ENCODE measurements around the gene TLE4.

The TLE4 gene

DNA sequence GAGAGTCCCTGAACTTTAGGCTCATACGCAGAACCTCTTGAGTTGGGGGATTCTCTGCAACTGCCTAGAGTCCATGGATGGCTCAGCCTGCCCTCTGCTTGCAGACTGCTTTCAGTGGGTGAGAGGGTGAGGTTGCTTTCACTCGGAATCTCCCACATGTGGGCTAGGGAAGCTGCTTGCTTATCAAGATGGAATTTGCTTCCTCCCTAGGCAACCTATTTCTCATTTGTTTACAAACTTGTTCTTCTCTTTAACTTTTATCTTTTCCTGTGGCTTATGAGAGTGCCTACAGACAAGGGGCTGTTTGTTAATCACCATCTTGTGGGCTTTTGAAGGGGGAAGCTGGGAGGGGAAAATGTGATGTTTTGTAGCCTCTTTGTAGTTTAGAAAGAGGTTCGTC lies 10.0 kb downstream of the TLE4 start:
- H3K4me3 ChIP-seq (ENCODE audit: control insufficient read depth, low read depth, low read length) = no peak overlapping the region
- TF ChIP-seq, protein P1, sequence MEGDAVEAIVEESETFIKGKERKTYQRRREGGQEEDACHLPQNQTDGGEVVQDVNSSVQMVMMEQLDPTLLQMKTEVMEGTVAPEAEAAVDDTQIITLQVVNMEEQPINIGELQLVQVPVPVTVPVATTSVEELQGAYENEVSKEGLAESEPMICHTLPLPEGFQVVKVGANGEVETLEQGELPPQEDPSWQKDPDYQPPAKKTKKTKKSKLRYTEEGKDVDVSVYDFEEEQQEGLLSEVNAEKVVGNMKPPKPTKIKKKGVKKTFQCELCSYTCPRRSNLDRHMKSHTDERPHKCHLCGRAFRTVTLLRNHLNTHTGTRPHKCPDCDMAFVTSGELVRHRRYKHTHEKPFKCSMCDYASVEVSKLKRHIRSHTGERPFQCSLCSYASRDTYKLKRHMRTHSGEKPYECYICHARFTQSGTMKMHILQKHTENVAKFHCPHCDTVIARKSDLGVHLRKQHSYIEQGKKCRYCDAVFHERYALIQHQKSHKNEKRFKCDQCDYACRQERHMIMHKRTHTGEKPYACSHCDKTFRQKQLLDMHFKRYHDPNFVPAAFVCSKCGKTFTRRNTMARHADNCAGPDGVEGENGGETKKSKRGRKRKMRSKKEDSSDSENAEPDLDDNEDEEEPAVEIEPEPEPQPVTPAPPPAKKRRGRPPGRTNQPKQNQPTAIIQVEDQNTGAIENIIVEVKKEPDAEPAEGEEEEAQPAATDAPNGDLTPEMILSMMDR (IDR thresholded peaks at IDR 0.05; ENCODE audit: control insufficient read depth, insufficient read depth, low read depth, low read length, missing control alignments) = no peak
- DNase-seq (ENCODE audit: low read depth) = peak; percentile 74

DNA sequence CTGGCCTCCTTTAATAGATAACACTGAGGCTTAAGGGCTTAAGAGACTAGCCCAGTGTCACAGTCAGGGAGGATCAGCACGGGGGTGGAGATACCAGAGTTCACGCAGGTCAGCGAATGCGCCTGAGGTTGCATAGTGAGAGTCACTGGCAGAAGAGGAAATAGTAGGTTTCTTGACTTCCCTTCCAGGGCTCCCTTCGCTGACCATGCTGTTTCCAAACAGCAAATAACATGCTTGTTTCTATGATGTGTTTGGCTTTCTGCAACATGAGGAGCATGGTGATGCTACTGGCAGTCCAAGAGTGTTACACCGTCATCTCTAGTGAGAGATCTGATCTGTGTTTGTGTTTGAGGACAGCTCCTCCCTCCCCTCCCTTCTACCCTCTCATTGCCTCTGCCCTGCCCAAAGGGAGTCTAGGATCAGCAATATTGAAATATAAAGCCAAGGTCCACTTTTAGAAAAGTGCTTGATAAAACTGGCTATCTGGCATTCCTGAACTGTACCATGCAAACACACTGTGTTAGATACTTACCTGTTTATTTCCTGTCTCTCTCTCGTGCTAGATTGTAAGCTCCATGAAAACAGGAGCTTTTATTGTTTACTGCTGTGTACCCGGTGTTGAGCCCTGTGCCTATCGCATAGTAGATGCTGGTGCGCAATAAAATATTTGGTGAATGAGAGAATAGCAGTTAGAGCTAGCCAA lies 12.3 kb downstream of the TLE4 start:
- no peak overlapping the region for H3K4me3 ChIP-seq (ENCODE audit: control insufficient read depth, low read depth, low read length)
- DNase-seq (ENCODE audit: low read depth) = no peak
- TF ChIP-seq, protein P1 (IDR thresholded peaks at IDR 0.05; ENCODE audit: control insufficient read depth, insufficient read depth, low read depth, low read length, missing control alignments) = no peak

DNA sequence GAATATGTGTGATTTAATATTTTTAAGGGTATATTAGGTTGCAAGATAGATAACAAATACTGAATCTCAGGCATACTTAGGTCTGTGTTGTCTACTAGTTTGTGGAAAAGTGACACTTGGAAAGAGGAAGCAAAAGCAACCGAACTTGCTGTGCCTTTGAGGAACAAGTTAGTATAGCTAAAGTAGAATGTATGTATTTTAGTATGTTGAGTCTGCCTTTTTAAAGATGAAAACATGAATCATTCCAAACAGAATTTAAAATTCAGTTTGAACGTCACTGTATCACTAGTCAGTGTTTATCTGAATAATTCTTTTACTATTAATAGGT lies 12.9 kb downstream of the TLE4 start:
- TF ChIP-seq, protein P1 (IDR thresholded peaks at IDR 0.05; ENCODE audit: control insufficient read depth, insufficient read depth, low read depth, low read length, missing control alignments) = no peak
- no peak overlapping the region for H3K4me3 ChIP-seq (ENCODE audit: control insufficient read depth, low read depth, low read length)
- no peak for DNase-seq (ENCODE audit: low read depth)

DNA sequence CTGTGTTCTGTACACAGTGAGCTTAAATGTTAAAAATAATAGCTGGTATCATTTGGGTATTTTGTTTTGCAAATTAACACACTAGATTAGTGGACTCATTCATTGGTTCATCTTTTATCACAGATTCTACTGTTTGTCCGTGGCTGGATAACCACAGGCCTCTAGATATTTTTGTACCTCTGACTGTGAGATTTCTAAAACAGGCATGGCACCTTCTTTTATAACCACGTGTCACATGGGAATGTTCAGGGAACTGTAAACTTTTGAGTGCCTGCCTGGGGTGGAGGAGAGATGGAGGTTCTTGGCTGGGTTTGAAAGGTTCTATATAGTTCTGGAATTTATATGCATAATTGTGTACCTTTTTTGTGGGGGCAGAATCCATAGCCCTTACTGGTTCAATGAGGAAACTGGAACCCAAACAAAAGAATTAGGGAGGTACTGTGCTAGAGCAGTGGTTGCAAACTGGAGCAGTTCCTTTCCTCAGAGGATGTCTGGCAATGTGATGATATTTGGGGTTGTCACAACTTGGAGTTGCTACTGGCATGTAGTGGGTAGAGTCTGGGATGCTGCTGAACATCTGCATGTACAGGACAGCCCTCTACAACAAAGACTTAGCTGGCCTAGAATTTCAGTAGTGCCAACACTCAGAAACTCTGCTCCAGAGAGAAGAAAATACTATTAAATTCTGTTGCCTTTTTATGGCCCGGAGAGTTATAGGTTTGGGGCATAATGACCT lies 16.9 kb downstream of the TLE4 start:
- H3K4me3 ChIP-seq (ENCODE audit: control insufficient read depth, low read depth, low read length) = no peak overlapping the region
- DNase-seq (ENCODE audit: low read depth) = no peak
- TF ChIP-seq, protein P1 (IDR thresholded peaks at IDR 0.05; ENCODE audit: control insufficient read depth, insufficient read depth, low read depth, low read length, missing control alignments) = no peak

DNA sequence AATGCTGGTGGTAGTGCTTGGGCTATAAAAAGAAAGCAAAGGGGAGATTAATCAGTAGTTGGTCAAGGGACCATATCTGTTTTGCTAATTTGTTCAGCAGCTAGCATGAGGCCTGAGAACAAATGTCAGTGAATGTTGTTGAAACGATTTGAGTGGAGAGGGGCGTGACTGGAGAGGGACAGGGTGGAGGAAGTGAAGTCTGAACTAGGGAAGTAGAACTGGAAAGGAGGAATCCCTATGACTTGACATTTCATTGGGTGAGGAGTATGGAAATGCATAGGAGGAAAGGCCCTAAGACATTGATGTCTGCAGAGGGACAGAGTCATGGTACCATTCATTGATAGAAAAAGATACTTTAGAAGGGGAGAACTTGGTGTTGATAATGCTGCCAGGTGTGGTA lies 19.7 kb downstream of the TLE4 start:
- H3K4me3 ChIP-seq (ENCODE audit: control insufficient read depth, low read depth, low read length) = no peak overlapping the region
- DNase-seq (ENCODE audit: low read depth) = no peak
- TF ChIP-seq, protein P1 (IDR thresholded peaks at IDR 0.05; ENCODE audit: control insufficient read depth, insufficient read depth, low read depth, low read length, missing control alignments) = no peak

DNA sequence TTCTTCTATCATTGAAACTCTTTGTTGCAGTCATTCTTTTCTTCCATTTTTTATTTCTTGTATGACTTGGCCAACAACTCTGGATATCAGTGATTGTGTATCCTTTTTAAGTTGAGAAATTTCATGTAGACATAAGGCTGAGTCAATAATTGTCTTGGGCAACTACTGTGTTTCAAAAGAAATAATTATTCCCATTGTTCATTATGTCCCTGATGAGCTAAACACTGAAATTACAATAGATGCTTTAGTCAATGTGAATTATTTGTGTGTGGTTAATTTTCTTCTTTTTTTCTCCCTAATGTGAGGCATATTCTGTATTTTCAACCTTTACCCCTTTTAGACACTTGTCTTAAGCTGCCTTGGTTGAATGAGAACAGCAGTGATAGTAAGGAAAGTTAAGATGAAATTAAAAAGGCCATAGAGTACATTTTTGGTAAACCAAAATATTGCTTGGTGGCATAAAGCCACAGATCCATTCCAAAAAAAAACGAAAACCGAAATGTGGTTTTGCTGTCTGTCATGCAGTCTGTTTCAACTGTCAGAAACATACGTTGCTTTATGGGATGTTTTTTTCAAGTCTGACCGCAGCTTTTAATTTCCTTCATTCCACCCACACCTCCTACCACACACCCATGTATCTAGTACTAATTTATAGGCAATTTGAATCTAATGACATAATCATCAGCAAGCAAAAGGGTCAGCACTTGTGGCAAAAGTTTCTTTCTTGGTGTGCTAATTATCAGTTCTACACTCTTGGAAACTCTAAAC lies 21.1 kb downstream of the TLE4 start:
- no peak for DNase-seq (ENCODE audit: low read depth)
- TF ChIP-seq, protein P1 (IDR thresholded peaks at IDR 0.05; ENCODE audit: control insufficient read depth, insufficient read depth, low read depth, low read length, missing control alignments) = no peak
- H3K4me3 ChIP-seq (ENCODE audit: control insufficient read depth, low read depth, low read length) = no peak overlapping the region

Measured in AG09309 (cell line).